GM23338 (cell line): ENCODE data around the gene CHCHD10. TPM values are rescaled to one million over a fixed set of nuclear protein-coding genes. Genes with fewer than 3 reads are reported as not detected.

Experiments used
- ATAC-seq: fragments of 200-7000 bp; cut with Tn5 transposase; 3 replicates; pipeline ENCODE4 v1.9.1; 2020
- DNase-seq: peaks from one replicate; pipeline ENCODE4 v3.0.0-alpha.2; 2015; ENCODE audit warnings: low spot score
- H2AFZ ChIP-seq: fragments of 200-600 bp; sonication (generic); 2 replicates; pipeline ENCODE4 v1.8.0; 2016; ENCODE audit warnings: antibody characterized with exemption, mild to moderate bottlenecking, moderate library complexity
- H3F3A ChIP-seq: fragments of 200-600 bp; sonication (generic); replicated peaks from 2 replicates; pipeline ENCODE4 v1.8.0; 2017; ENCODE audit warnings: antibody characterized with exemption, mixed run types, low read depth
- H3K27ac ChIP-seq: fragments of 200-600 bp; sonication (generic); 2 replicates; pipeline ENCODE4 v1.6.1; 2016; ENCODE audit warnings: low read depth
- H3K27me3 ChIP-seq: fragments of 200-600 bp; sonication (generic); 2 replicates; pipeline ENCODE4 v1.8.0; 2016; ENCODE audit warnings: mild to moderate bottlenecking, mixed run types, moderate library complexity; ENCODE audit not compliant: insufficient read depth
- H3K36me3 ChIP-seq: fragments of 200-600 bp; sonication (generic); 2 replicates; pipeline ENCODE4 v1.8.0; 2016; ENCODE audit warnings: mild to moderate bottlenecking; ENCODE audit not compliant: insufficient read depth
- H3K4me1 ChIP-seq: fragments of 200-600 bp; sonication (generic); 2 replicates; pipeline ENCODE4 v1.8.0; 2016; ENCODE audit warnings: mild to moderate bottlenecking, moderate library complexity; ENCODE audit not compliant: insufficient read depth
- H3K4me2 ChIP-seq: fragments of 200-600 bp; sonication (generic); 2 replicates; pipeline ENCODE4 v1.7.1; 2017; ENCODE audit warnings: mixed run types
- H3K4me3 ChIP-seq: fragments of 200-600 bp; sonication (generic); 2 replicates; pipeline ENCODE4 v1.6.1; 2016; ENCODE audit warnings: mixed run types
- H3K79me2 ChIP-seq: fragments of 200-600 bp; sonication (generic); replicated peaks from 2 replicates; pipeline ENCODE4 v1.8.0; 2017; ENCODE audit warnings: mild to moderate bottlenecking; ENCODE audit not compliant: insufficient read depth
- H3K9me2 ChIP-seq: fragments of 200-600 bp; sonication (generic); 2 replicates; pipeline ENCODE4 v1.8.0; 2017; ENCODE audit not compliant: insufficient read depth
- H4K20me1 ChIP-seq: fragments of 200-600 bp; sonication (generic); replicated peaks from 2 replicates; pipeline ENCODE4 v1.8.0; 2017; ENCODE audit warnings: mild to moderate bottlenecking; ENCODE audit not compliant: insufficient read depth
- H3K27ac Mint-ChIP-seq: 2 replicates; pipeline ENCODE4 v1.8.0; 2020; ENCODE audit warnings: inconsistent platforms, mild to moderate bottlenecking, moderate library complexity, mixed read lengths
- H3K27me3 Mint-ChIP-seq: 3 replicates; pipeline ENCODE4 v1.8.0; 2022; ENCODE audit warnings: low read depth, mild to moderate bottlenecking, moderate library complexity, mixed read lengths, inconsistent platforms; ENCODE audit not compliant: insufficient read depth, poor library complexity
- H3K36me3 Mint-ChIP-seq: 3 replicates; pipeline ENCODE4 v1.8.0; 2021; ENCODE audit warnings: low read depth, mild to moderate bottlenecking, inconsistent platforms, moderate library complexity, mixed read lengths
- H3K4me1 Mint-ChIP-seq: 3 replicates; pipeline ENCODE4 v1.8.0; 2020; ENCODE audit warnings: mild to moderate bottlenecking, inconsistent platforms, mixed read lengths
- H3K4me3 Mint-ChIP-seq: 3 replicates; pipeline ENCODE4 v1.8.0; 2021; ENCODE audit warnings: moderate library complexity, mild to moderate bottlenecking, inconsistent platforms, mixed read lengths
- H3K9me3 Mint-ChIP-seq: 3 replicates; pipeline ENCODE4 v1.8.0; 2020; ENCODE audit warnings: moderate library complexity, mild to moderate bottlenecking, inconsistent platforms, mixed read lengths
- CTCF ChIP-seq, 2 experiments: fragments of 200-600 bp in 1 of 2; sonication (generic) in 1 of 2; conservative IDR thresholded peaks; 2 replicates each; pipeline versions ENCODE4 v1.5.1 to v1.6.1; 2016 to 2017; ENCODE audit warnings: antibody characterized with exemption in 2 of 2, low read depth in 2 of 2, mild to moderate bottlenecking in 2 of 2, moderate library complexity in 1 of 2
- ETS1 ChIP-seq: IDR thresholded peaks from 2 replicates; pipeline ENCODE4 v1.6.1; 2016; ENCODE audit warnings: antibody characterized with exemption
- EZH2 ChIP-seq: fragments of 200-600 bp; sonication (generic); IDR thresholded peaks from one replicate; pipeline ENCODE4 v1.8.0; 2017; ENCODE audit warnings: antibody characterized with exemption, mild to moderate bottlenecking, low read depth; ENCODE audit not compliant: unreplicated experiment
- EZH2phosphoT487 ChIP-seq: fragments of 200-600 bp; sonication (generic); IDR thresholded peaks from one replicate; pipeline ENCODE4 v1.8.1; 2018; ENCODE audit warnings: antibody characterized with exemption; ENCODE audit not compliant: unreplicated experiment
- JUNB ChIP-seq: IDR thresholded peaks from one replicate; pipeline ENCODE4 v1.6.1; 2016; ENCODE audit warnings: antibody characterized with exemption; ENCODE audit not compliant: unreplicated experiment
- ZNF462 ChIP-seq: fragments of 250-450 bp; sonication (Bioruptor Pico); IDR thresholded peaks from 2 replicates; pipeline ENCODE4 v1.5.0; 2020; ENCODE audit warnings: mild to moderate bottlenecking, moderate library complexity
- polyA plus RNA-seq: library from polyadenylated mRNA; unstranded; fragments of >200 nt; fragmentation: Nextera tagmentation; extraction: Ambion mirVana; gene quantifications from 2 replicates; pipeline ENCODE4 v1.2.1, GENCODE V29; 2016
- total RNA-seq: library from RNA; depleted of rRNA; stranded (reverse); fragments of >200 nt; shearing (Covaris generic); gene quantifications from 2 replicates; pipeline ENCODE4 v1.2.3, GENCODE V29; 2014

CHCHD10 gene
- total and polyA plus RNA-seq, 2 experiments from 2014 or later = 11.4 to 101 TPM

GRCh38 chr22:23817146-23817545, 49.4 kb upstream of the CHCHD10 start:
- peaks cover 42% of the 10 kb centered on the region for H3K36me3 ChIP-seq
- H3K27me3 Mint-ChIP-seq = peaks cover 14% of the 10 kb centered on the region

DNA sequence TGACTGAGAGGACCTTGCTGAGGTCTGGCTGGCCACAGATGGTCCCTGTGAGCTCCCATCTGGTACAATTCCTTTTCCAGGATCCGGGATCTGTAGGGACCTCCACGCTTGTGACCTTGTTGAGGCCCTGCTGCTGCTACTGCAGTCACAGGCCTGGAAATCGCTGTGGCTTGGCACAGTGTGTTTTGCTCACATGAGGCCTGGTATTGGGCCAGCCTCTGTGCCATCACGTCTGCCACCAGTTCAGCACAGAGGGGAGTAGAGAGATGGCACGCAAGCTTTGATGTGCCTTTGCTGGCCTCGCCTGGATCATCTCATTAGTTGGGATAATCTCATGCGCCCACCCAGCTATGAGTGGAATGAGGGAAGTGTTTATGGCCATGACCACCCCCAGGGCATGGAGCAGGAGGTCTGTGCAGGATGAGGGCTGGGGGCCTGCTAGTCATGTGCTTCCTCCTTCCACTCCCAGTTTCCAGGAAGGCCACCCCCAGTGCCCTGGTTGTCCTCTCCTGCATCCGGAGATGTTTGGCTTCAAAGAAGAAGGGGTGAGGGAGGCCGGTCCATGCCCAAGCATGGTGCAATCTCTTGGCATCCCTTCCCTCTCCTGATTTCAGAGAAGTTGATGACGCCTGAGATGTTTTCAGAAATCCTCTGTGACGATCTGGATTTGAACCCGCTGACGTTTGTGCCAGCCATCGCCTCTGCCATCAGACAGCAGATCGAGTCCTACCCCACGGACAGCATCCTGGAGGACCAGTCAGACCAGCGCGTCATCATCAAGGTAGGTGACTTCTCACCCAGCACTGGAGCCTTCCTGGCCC, 48.6 kb upstream of the CHCHD10 start:
- Histone ChIP-seq H3K79me2 (no peaks in the 10 kb centered on the region), H3K27ac (no peak overlapping the region), H3F3A (no peaks in the 10 kb centered on the region), H3K27me3 (no peaks in the 10 kb centered on the region), H3K4me1 (no peaks in the 10 kb centered on the region), H3K9me2 (0 out of 2 replicates have a peak, but pooled peaks cover 4% of the 10 kb centered on the region), H2AFZ (no peak overlapping the region), H4K20me1 (no peaks in the 10 kb centered on the region; the same call in 1 of the 2 replicates), H3K4me2 (no peak overlapping the region), H3K4me3 (no peak overlapping the region), H3K36me3 (peaks cover 45% of the 10 kb centered on the region)
- no peak overlapping the region for H3K4me3 Mint-ChIP-seq
- DNase-seq (no peak), ATAC-seq (no peak)
- no peaks in the 10 kb centered on the region; the same call in 2 of the 3 replicates for H3K9me3 Mint-ChIP-seq
- H3K27me3 Mint-ChIP-seq = peaks cover 14% of the 10 kb centered on the region
- H3K4me1 Mint-ChIP-seq = peaks cover 9% of the 10 kb centered on the region; the same call in 2 of the 3 replicates
- peaks cover 92% of the 10 kb centered on the region for H3K36me3 Mint-ChIP-seq
- H3K27ac Mint-ChIP-seq = no peak overlapping the region
- no peak for TF ChIP-seq EZH2phosphoT487
- no peak for TF ChIP-seq ZNF462 (CRISPR knock-in tag)
- TF ChIP-seq JUNB = no peak
- TF ChIP-seq CTCF (conservative IDR thresholded peaks at IDR 0.05; ENCODE audit: low read depth in 2 of 2) = no peak

More at GRCh38 chr22:23817146-23817545, 49.4 kb upstream of the CHCHD10 start:
- Histone ChIP-seq H3K9me2 (0 out of 2 replicates have a peak, but pooled peaks cover 4% of the 10 kb centered on the region), H3F3A (no peaks in the 10 kb centered on the region), H3K4me3 (no peak overlapping the region), H2AFZ (no peak overlapping the region), H3K79me2 (no peaks in the 10 kb centered on the region), H3K4me1 (no peaks in the 10 kb centered on the region), H4K20me1 (no peaks in the 10 kb centered on the region; the same call in 1 of the 2 replicates), H3K4me2 (no peak overlapping the region), H3K27me3 (no peaks in the 10 kb centered on the region), H3K27ac (no peak overlapping the region)
- Mint-ChIP-seq H3K4me1 (peaks cover 9% of the 10 kb centered on the region; the same call in 2 of the 3 replicates), H3K27ac (no peak overlapping the region), H3K4me3 (no peak overlapping the region), H3K36me3 (peaks cover 94% of the 10 kb centered on the region), H3K9me3 (no peaks in the 10 kb centered on the region; the same call in 2 of the 3 replicates)
- ATAC-seq (no peak), DNase-seq (no peak)
- TF ChIP-seq ETS1 (no peak), EZH2 (no peak)
